WI38 (cell line): ENCODE data around the gene RGS5.
"Not testable (repeated sequence)": the region's sequence is repeated elsewhere in the genome, so short reads cannot be mapped to it uniquely, and the experiment has no call there.

ENCODE experiments used
- H3K4me3 ChIP-seq: 2 replicates; pipeline ENCODE4 v1.5.1; 2011; ENCODE audit warnings: low read depth, mild to moderate bottlenecking, control low read depth, low read length
- TF ChIP-seq, protein P1 (sequence below): IDR thresholded peaks from 2 replicates; pipeline ENCODE4 v1.5.1; 2012; ENCODE audit warnings: low read depth, mild to moderate bottlenecking, control low read depth, low read length

RGS5 gene, protein sequence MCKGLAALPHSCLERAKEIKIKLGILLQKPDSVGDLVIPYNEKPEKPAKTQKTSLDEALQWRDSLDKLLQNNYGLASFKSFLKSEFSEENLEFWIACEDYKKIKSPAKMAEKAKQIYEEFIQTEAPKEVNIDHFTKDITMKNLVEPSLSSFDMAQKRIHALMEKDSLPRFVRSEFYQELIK

DNA sequence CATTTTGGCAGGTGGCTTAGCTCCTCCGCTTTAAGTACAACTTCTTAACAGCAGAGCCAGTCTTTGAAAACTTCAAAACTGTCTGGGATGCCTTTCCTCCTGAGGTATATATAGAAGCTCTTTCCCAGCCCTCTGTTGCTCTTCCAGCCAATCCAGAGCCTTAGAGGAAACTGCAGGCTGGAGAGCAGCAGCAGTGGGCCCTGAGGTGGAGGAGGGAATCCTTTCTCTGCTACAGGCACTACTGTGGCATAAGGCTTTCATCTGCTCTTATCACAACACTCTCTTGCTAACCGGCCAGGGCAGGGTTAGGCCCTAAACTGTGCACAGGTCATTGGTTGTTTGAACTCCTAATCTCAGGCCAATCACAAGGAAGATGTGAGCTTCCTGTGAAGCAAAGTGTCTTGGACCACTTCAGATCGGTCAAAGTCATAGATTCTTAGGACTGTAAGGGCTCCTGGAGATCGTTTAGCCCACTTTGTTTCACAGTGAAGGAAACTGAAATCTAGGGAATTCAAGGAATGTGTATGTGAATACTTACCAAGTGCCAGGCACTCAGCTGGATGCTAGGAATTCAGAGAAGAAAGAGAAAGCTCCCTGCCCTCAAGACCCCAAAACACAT, at the start of gene RGS5:
TSS of gene RGS5 (minus strand) at position 84 of the 619 bp plus-strand sequence. CDS start at position 3, 81 bp downstream.
- H3K4me3 ChIP-seq = no peak within 1 kb of the TSS
- TF ChIP-seq, protein P1, sequence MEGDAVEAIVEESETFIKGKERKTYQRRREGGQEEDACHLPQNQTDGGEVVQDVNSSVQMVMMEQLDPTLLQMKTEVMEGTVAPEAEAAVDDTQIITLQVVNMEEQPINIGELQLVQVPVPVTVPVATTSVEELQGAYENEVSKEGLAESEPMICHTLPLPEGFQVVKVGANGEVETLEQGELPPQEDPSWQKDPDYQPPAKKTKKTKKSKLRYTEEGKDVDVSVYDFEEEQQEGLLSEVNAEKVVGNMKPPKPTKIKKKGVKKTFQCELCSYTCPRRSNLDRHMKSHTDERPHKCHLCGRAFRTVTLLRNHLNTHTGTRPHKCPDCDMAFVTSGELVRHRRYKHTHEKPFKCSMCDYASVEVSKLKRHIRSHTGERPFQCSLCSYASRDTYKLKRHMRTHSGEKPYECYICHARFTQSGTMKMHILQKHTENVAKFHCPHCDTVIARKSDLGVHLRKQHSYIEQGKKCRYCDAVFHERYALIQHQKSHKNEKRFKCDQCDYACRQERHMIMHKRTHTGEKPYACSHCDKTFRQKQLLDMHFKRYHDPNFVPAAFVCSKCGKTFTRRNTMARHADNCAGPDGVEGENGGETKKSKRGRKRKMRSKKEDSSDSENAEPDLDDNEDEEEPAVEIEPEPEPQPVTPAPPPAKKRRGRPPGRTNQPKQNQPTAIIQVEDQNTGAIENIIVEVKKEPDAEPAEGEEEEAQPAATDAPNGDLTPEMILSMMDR = no peak

DNA sequence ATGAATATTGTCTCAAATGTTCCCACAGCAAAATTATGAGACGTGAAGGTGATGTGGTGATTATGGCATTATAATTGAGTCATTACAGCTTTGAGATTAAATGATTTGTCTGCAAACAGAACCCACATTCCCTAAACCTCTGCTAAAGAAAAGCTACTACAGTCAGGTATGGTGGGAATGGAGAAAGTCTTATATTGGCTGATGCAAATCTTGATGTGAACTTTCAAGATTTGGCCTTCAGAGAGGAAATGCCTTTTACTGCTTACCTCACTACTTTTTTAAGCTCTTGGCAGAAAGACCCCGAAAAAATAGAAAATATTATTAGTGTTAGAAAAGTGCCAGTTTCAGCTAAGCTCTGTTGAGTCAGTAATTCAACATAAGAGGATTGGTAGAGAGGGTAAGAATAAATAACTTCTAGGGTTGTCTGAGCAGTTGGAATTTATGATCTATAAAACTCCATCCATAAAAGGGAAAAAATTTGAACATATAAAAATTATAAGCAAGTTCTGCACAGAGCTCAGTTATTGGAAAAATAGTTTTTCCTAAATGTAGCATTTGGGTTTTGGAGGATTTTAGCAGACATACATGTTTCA, 47.8 kb upstream of the RGS5 start:
- no peak overlapping the region for H3K4me3 ChIP-seq
- TF ChIP-seq, protein P1 = no peak

DNA sequence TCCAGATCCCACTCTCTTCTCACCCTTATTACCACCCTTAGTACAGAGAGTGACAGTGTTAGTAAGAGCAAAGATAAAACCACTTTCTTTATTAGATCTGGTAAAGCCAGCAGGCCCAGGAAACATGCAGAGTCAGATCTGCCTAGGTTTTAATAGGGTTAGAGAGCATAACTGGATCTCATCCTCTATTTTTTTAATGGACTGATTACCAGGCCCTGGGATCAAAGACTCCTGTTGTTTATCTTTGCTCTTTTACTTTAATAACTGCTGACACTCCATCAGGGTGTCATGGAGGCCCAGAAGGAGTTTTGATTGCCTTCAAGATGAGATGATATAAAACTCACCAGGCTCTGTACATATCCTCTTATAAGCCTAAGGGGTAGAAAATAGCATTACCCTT, 45.3 kb upstream of the RGS5 start:
- no peak overlapping the region for H3K4me3 ChIP-seq
- TF ChIP-seq, protein P1 = no peak

DNA sequence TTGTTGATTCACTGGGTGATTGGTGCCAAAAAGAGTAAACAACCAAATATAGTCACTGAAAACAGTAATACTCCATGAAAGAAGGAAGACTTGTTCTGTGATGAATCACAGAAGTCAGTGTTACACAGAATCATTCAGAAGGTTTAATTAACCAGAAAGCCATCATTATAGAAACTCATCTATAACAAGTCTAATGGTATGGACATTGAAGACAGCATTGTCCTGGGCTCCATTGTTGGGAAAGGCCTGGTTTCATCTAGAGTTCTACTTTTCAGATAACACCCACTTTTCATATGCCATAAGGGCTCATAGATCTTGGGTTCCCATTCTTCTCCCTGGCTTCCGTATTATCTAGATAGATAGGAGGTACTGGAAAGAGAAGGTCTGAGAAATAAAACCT, 41.9 kb upstream of the RGS5 start:
- not testable (repeated sequence) for H3K4me3 ChIP-seq

DNA sequence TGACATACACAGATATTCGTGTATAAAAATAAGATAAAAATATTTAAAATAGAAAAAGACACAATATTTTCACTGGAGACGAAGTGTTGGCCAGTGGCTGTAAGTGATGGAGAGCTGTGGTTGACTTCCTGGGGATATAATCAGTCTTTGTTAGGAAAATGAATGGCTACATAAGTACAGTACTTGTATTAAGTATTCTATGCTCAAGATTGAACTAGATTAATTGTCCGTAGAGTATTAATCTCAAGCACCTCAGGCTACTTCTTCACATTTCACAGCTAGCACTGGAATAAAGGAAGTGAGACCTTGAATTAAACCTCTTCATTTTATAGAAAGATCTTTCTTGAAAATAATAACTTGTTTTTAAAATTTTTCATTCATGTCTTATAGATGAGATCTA, 39.0 kb upstream of the RGS5 start:
- TF ChIP-seq, protein P1 = no peak
- no peak overlapping the region for H3K4me3 ChIP-seq

DNA sequence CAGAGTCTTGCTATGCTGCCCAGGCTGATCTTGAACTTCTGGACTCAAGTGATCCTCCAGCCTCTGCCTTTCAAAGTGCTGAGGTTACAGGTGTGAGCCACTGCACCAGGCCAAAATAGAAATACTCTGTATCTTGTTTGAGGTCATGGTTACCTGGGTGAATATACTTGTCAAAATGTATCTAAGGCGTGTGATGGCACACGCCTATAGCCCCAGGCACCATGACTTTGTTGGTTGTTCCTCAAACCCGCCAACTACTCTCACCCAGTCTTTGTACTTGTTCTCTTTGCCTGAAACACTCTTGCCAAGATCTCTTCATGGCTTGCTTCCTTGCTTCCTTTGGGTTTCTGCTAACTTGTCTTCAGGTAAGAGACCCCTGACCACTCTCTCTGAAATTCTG, 38.0 kb upstream of the RGS5 start:
- TF ChIP-seq, protein P1 = no peak
- no peak overlapping the region for H3K4me3 ChIP-seq

DNA sequence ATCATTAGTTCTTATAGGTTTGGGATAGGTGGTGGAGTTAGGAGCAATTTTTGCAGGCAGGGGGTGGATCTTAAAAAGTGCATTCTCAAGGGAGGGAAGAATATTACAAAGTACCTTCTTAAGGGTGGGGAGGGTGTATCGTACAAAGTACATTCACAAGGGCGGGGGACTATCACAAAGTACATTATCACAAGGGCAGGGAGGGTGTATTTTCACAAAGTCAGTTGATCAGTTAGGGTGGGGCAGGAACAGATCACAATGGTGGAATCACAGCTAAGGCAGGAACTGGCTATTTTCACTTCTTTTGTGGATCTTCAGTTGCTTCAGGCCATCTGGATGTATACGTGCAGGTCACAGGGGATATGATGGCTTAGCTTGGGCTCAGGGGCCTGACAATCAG, 30.9 kb upstream of the RGS5 start:
- not testable (repeated sequence) for H3K4me3 ChIP-seq

DNA sequence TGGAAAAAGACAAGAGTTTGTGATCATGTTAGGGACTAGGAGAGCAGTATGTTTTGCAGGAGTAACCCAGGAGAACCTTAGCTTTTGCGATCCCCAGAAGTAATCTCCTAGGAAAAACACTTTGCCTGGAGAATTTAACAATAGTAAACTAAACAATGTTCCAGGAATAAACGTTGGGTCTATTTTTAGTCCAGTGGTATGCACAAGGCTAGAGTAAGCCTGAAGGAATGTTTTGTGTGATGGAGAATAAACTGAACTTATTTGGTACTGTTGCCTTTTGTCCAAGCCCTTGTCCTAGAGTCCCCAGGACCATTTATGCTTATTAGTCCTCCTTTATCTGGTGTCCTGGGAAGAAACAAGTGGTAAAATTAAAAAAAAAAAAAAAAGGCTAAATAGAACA, 28.7 kb upstream of the RGS5 start:
- no peak overlapping the region for H3K4me3 ChIP-seq
- TF ChIP-seq, protein P1 = no peak
